H1 (cell line): ENCODE data around the gene PARS2. TPM values are rescaled to one million over a fixed set of nuclear protein-coding genes. Genes with fewer than 3 reads are reported as not detected.

Source experiments
- CTCF ChIA-PET: fragments of 300-600 bp; sonication (Branson Sonifier 250); formaldehyde crosslinking; loops from one replicate; lab custom pipeline; 2021; ENCODE audit not compliant: partially characterized antibody; lab: Charles Lee
- POLR2A ChIA-PET: fragments of 300-600 bp; sonication (Branson Sonifier 250); formaldehyde crosslinking; loops from one replicate; lab custom pipeline; 2021; ENCODE audit warnings: inconsistent platforms; ENCODE audit not compliant: partially characterized antibody; lab: Charles Lee
- DNase-seq, 2 experiments: peaks; one replicate each; pipeline versions ENCODE4 v3.0.0 to v3.0.0-alpha.2; 2010 to 2022; ENCODE audit warnings: low spot score in 2 of 2, low read depth in 1 of 2, mixed read lengths in 1 of 2
- FAIRE-seq: peaks from 2 replicates; lab custom pipeline; 2011; peaks lifted over from hg19 to GRCh38; lab: Jason Lieb, UNC
- H2AFZ ChIP-seq: 2 replicates; pipeline ENCODE4 v1.8.1; 2012; ENCODE audit warnings: low read length, inconsistent platforms
- H2AK5ac ChIP-seq: 2 replicates; pipeline ENCODE4 v1.6.1; 2013; ENCODE audit warnings: low read depth, low read length
- H2BK120ac ChIP-seq: replicated peaks from 2 replicates; pipeline ENCODE3; 2013; ENCODE audit warnings: low read depth, low read length, inconsistent platforms
- H2BK12ac ChIP-seq: 2 replicates; pipeline ENCODE4 v1.6.1; 2013; ENCODE audit warnings: low read depth, low read length
- H2BK15ac ChIP-seq: 2 replicates; pipeline ENCODE4 v1.6.1; 2013; ENCODE audit warnings: low read length
- H2BK20ac ChIP-seq: 2 replicates; pipeline ENCODE4 v1.6.1; 2013; ENCODE audit warnings: low read length
- H2BK5ac ChIP-seq: 2 replicates; pipeline ENCODE4 v1.6.1; 2013; ENCODE audit warnings: low read depth, low read length
- H3K14ac ChIP-seq: 2 replicates; pipeline ENCODE4 v1.6.1; 2013; ENCODE audit warnings: inconsistent platforms; ENCODE audit not compliant: insufficient read length
- H3K18ac ChIP-seq: 2 replicates; pipeline ENCODE4 v1.6.1; 2013; ENCODE audit warnings: low read length; ENCODE audit errors: extremely low read depth
- H3K23ac ChIP-seq: 2 replicates; pipeline ENCODE4 v1.6.1; 2013; ENCODE audit warnings: inconsistent platforms; ENCODE audit not compliant: insufficient read length
- H3K23me2 ChIP-seq: 2 replicates; pipeline ENCODE4 v1.6.1; 2013; ENCODE audit warnings: low read depth, low read length
- H3K27ac ChIP-seq: 2 replicates; pipeline ENCODE4 v1.6.1; 2011; ENCODE audit warnings: low read depth, low read length, inconsistent platforms
- H3K27me3 ChIP-seq, 4 experiments: replicated peaks in 1 of 4; 1 replicate in 1 of 4; 2 replicates in 3 of 4; pipeline versions ENCODE4 v1.6.1 to v1.8.1; 2011 to 2013; ENCODE audit warnings: low read length in 3 of 4, mild to moderate bottlenecking in 3 of 4, inconsistent platforms in 2 of 4, mixed read lengths in 2 of 4, moderate library complexity in 1 of 4; ENCODE audit not compliant: control insufficient read depth in 3 of 4, insufficient read depth in 3 of 4; ENCODE audit errors: extremely low read depth in 1 of 4
- H3K36me3 ChIP-seq, 4 experiments: 2 replicates each; pipeline versions ENCODE4 v1.6.1 to v1.8.1; 2011 to 2013; ENCODE audit warnings: mild to moderate bottlenecking in 4 of 4, low read length in 3 of 4, moderate library complexity in 2 of 4, control low read depth in 1 of 4, inconsistent platforms in 1 of 4; ENCODE audit not compliant: insufficient read depth in 4 of 4, control insufficient read depth in 2 of 4
- H3K4ac ChIP-seq: replicated peaks from 2 replicates; pipeline ENCODE3; 2013; ENCODE audit warnings: low read length, low read depth, mixed read lengths, inconsistent platforms; ENCODE audit not compliant: insufficient read length
- H3K4me1 ChIP-seq, 4 experiments: replicated peaks in 1 of 4; 1 replicate in 1 of 4; 2 replicates in 3 of 4; pipeline versions ENCODE4 v1.6.1 to v1.8.1; 2011 to 2013; ENCODE audit warnings: low read length in 3 of 4, inconsistent platforms in 2 of 4, mixed read lengths in 1 of 4; ENCODE audit not compliant: insufficient read depth in 4 of 4, control insufficient read depth in 3 of 4
- H3K4me2 ChIP-seq, 2 experiments: 2 replicates each; pipeline versions ENCODE4 v1.6.1 to v1.8.1; 2011 to 2013; ENCODE audit warnings: low read depth in 2 of 2, low read length in 2 of 2, control low read depth in 1 of 2, inconsistent platforms in 1 of 2, mild to moderate bottlenecking in 1 of 2; ENCODE audit not compliant: insufficient read depth in 1 of 2
- H3K4me3 ChIP-seq, 4 experiments: fragments of 200-600, 300-600 bp in 1 of 4; sonication (generic), shearing (Covaris generic), sonication (Bioruptor Twin) in 1 of 4; 2 replicates each; pipeline versions ENCODE4 v1.5.1 to v1.8.1; 2011 to 2016; ENCODE audit warnings: low read length in 4 of 4, low read depth in 3 of 4, control low read depth in 2 of 4, inconsistent platforms in 2 of 4, mild to moderate bottlenecking in 2 of 4, mixed read lengths in 1 of 4, moderate library complexity in 1 of 4; ENCODE audit not compliant: insufficient read depth in 2 of 4; ENCODE audit errors: extremely low read depth in 1 of 4
- H3K56ac ChIP-seq: replicated peaks from 2 replicates; pipeline ENCODE3; 2013; ENCODE audit warnings: low read depth, mild to moderate bottlenecking, mixed read lengths, low read length, inconsistent platforms; ENCODE audit not compliant: insufficient read length
- H3K79me1 ChIP-seq: 2 replicates; pipeline ENCODE4 v1.6.1; 2013; ENCODE audit warnings: low read depth, low read length, control low read depth
- H3K79me2 ChIP-seq, 2 experiments: 2 replicates each; pipeline versions ENCODE4 v1.6.1 to v1.8.1; 2012 to 2013; ENCODE audit warnings: low read length in 2 of 2, mild to moderate bottlenecking in 2 of 2, inconsistent platforms in 1 of 2; ENCODE audit not compliant: insufficient read depth in 2 of 2, control insufficient read depth in 1 of 2
- H3K9ac ChIP-seq, 4 experiments: replicated peaks in 1 of 4; 1 replicate in 1 of 4; 2 replicates in 3 of 4; pipeline versions ENCODE4 v1.6.1 to v1.8.1; 2011 to 2013; ENCODE audit warnings: low read depth in 3 of 4, low read length in 3 of 4, control low read depth in 2 of 4, mild to moderate bottlenecking in 2 of 4, moderate library complexity in 2 of 4, inconsistent platforms in 1 of 4; ENCODE audit errors: extremely low read depth in 1 of 4
- H3K9me3 ChIP-seq, 2 experiments: 2 replicates each; pipeline versions ENCODE4 v1.6.1 to v1.8.1; 2012 to 2013; ENCODE audit warnings: mild to moderate bottlenecking in 2 of 2, moderate library complexity in 2 of 2, control low read depth in 1 of 2, inconsistent platforms in 1 of 2, low read depth in 1 of 2, low read length in 1 of 2, mixed read lengths in 1 of 2; ENCODE audit not compliant: insufficient read depth in 2 of 2
- H4K20me1 ChIP-seq, 2 experiments: replicated peaks in 1 of 2; 2 replicates each; pipeline versions ENCODE3 to v1.8.1; 2011 to 2013; ENCODE audit warnings: inconsistent platforms in 2 of 2, low read length in 2 of 2, mild to moderate bottlenecking in 1 of 2; ENCODE audit not compliant: insufficient read depth in 2 of 2, control insufficient read depth in 1 of 2
- H4K5ac ChIP-seq: 2 replicates; pipeline ENCODE4 v1.6.1; 2013; ENCODE audit warnings: low read length, low read depth, mixed read lengths, inconsistent platforms; ENCODE audit not compliant: insufficient read length
- H4K8ac ChIP-seq: 2 replicates; pipeline ENCODE4 v1.8.0; 2013; ENCODE audit warnings: mild to moderate bottlenecking, moderate library complexity, low read length, inconsistent platforms; ENCODE audit not compliant: insufficient read depth; ENCODE audit errors: extremely low read depth
- H4K91ac ChIP-seq: replicated peaks from 2 replicates; pipeline ENCODE3; 2013; ENCODE audit warnings: low read length, mixed read lengths, inconsistent platforms; ENCODE audit not compliant: insufficient read length
- BCL11A ChIP-seq, 2 experiments: IDR thresholded peaks; one replicate each; pipeline ENCODE4 v1.6.1; 2011; ENCODE audit warnings: low read depth in 2 of 2, low read length in 2 of 2, mild to moderate bottlenecking in 2 of 2
- CREB1 ChIP-seq: IDR thresholded peaks from 2 replicates; pipeline ENCODE4 v1.6.1; 2012; ENCODE audit warnings: inconsistent platforms
- EZH2 ChIP-seq: fragments of 200-600 bp; sonication (generic); IDR thresholded peaks from 2 replicates; pipeline ENCODE4 v1.7.1; 2012; ENCODE audit warnings: low read depth, mild to moderate bottlenecking, moderate library complexity, low read length, inconsistent platforms; ENCODE audit not compliant: severe bottlenecking
- HDAC2 ChIP-seq, 2 experiments: fragments of 300-600 bp in 1 of 2; sonication (generic) in 1 of 2; IDR thresholded peaks; 2 replicates each; pipeline ENCODE4 v1.6.1; 2011 to 2012; ENCODE audit warnings: low read depth in 2 of 2, low read length in 2 of 2, mild to moderate bottlenecking in 2 of 2, moderate library complexity in 2 of 2, borderline replicate concordance in 1 of 2, inconsistent platforms in 1 of 2
- HDAC6 ChIP-seq: IDR thresholded peaks from one replicate; pipeline ENCODE4 v1.7.1; 2012; ENCODE audit warnings: low read depth, mild to moderate bottlenecking, inconsistent platforms, low read length, moderate library complexity
- KDM4A ChIP-seq: IDR thresholded peaks from one replicate; pipeline ENCODE4 v1.7.1; 2012; ENCODE audit warnings: low read depth, mild to moderate bottlenecking, moderate library complexity, low read length, inconsistent platforms; ENCODE audit not compliant: severe bottlenecking
- RAD21 ChIP-seq, 2 experiments: IDR thresholded peaks in 1 of 2; conservative IDR thresholded peaks in 1 of 2; 2 replicates each; pipeline ENCODE4 v1.6.1; 2011; ENCODE audit warnings: low read depth in 2 of 2, low read length in 2 of 2, improper control_type of control experiment in 1 of 2, inconsistent platforms in 1 of 2, mild to moderate bottlenecking in 1 of 2, moderate library complexity in 1 of 2
- SUZ12 ChIP-seq: fragments of 200-600 bp; sonication (generic); IDR thresholded peaks from 2 replicates; pipeline ENCODE4 v1.6.1; 2012; ENCODE audit warnings: mild to moderate bottlenecking, inconsistent platforms, low read length, moderate library complexity, mixed read lengths
- YY1 ChIP-seq: IDR thresholded peaks from 2 replicates; pipeline ENCODE4 v1.6.1; 2011; ENCODE audit warnings: low read depth, mild to moderate bottlenecking, low read length
- WGBS, 2 experiments: shearing (Covaris generic) in 1 of 2; methylation state at CpG; one replicate each; pipeline versions ENCODE4 v1.1.6 to v1.1.7; 2013 to 2015; ENCODE audit warnings: low lambda C conversion rate in 2 of 2, mixed read lengths in 2 of 2, inconsistent platforms in 1 of 2, low coverage in 1 of 2, missing lambda C conversion rate in 1 of 2; ENCODE audit not compliant: insufficient replicate concordance in 2 of 2, insufficient coverage in 1 of 2, insufficient read length in 1 of 2; ENCODE audit errors: extremely low coverage in 1 of 2, missing lambda C conversion rate in 1 of 2; 5-methylcytosine and 5-hydroxymethylcytosine counted together
- polyA plus RNA-seq, 7 experiments: library from polyadenylated mRNA; depleted of rRNA in 3 of 7; stranded (reverse) in 5 of 7; unstranded in 2 of 7; fragments of >200 nt in 5 of 7; fragments of 200-250 nt in 2 of 7; gene quantifications; 1 replicate in 5 of 7; 2 replicates in 1 of 7; 4 replicates in 1 of 7; pipeline versions ENCODE4 v1.2.1 to v1.2.3, GENCODE V29; 2011 to 2013; ENCODE audit warnings: missing spikeins in 2 of 7, mixed read lengths in 2 of 7
- total RNA-seq: library from RNA; stranded (reverse); fragmentation: NEBNext Ultra II Directional; extraction: Animal tissue kit (Norgen Biotek cat#: 25700); gene quantifications from 2 replicates; pipeline ENCODE4 v1.2.1, GENCODE V29; 2021

The PARS2 gene
- total and polyA plus RNA-seq, 2 of the 8 experiments (the other 6 are each of a cell fraction or from before 2014, with no cell fraction given), result 8.9 to 10.0 TPM

DNA sequence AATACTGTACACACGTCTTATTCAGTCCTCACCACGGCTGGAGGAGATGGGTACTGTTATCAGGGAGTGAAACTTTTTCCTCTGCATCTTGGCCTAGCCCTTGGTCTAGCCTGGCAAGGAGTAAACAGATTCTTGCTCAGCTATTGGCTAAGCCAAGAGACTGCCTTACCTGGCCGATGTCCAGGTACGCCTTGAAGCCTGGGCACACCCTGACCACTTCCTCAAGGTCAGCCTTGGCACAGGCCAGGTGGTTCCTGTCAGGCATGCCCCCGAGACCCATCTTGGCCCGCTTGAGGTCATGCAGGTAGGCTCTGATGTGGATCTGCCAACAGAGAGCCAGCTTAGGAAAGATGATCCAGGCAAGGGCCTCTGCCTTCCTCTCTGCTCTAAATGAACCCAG, 17.8 kb upstream of the PARS2 start:
- Histone ChIP-seq H3K4ac (no peak overlapping the region), H3K18ac (no peak overlapping the region), H2AFZ (no peak overlapping the region), H2BK15ac (no peak overlapping the region), H2AK5ac (no peak overlapping the region), H3K4me1 (no peaks in the 10 kb centered on the region; a peak in 1 of 7 replicates), H2BK20ac (no peak overlapping the region), H3K79me2 (no peaks in the 10 kb centered on the region), H3K4me3 (no peak overlapping the region), H4K5ac (no peak overlapping the region), H3K23me2 (peaks cover 5% of the 10 kb centered on the region; the same call in 1 of the 2 replicates), H3K56ac (no peak overlapping the region), H4K8ac (no peak overlapping the region), H2BK12ac (no peak overlapping the region), H2BK120ac (no peak overlapping the region), H3K27ac (no peak overlapping the region), H3K79me1 (peaks cover 2% of the 10 kb centered on the region; the same call in 1 of the 2 replicates), H4K20me1 (no peaks in the 10 kb centered on the region), H3K36me3 (no peaks in the 10 kb centered on the region), H2BK5ac (no peak overlapping the region), H4K91ac (no peak overlapping the region), H3K14ac (no peak overlapping the region), H3K9me3 (no peaks in the 10 kb centered on the region), H3K4me2 (no peak overlapping the region; a peak in 1 of 4 replicates), H3K27me3 (peaks cover 15 to 26% (median 25%) of the 10 kb centered on the region in 4 experiments; a peak in 6 of 7 replicates), H3K23ac (no peak overlapping the region), H3K9ac (no peak overlapping the region)
- DNase-seq, result no peak
- ChIA-PET POLR2A (interaction anchor here (0.9 kb wide), 1 partner anchor 12 kb away, joined by 4 read pairs; no protein-coding TSS in a partner anchor), CTCF (interaction anchor here (0.7 to 3.0 kb wide), 4 partner anchors 9 to 16 kb away, joined by 4 to 31 read pairs (median 10); no protein-coding TSS in a partner anchor)
- TF ChIP-seq CREB1 (no peak), YY1 (no peak), HDAC6 (no peak), SUZ12 (no peak), HDAC2 (IDR thresholded peaks at IDR 0.05; ENCODE audit: borderline replicate concordance in 1 of 2, low read depth in 2 of 2, low read length in 2 of 2) (no peak), BCL11A (IDR thresholded peaks at IDR 0.05; ENCODE audit: low read depth in 2 of 2, low read length in 2 of 2) (no peak), EZH2 (no peak), RAD21 (IDR thresholded peaks at IDR 0.05 in 1 of 2, conservative IDR thresholded peaks at IDR 0.05 in 1 of 2; ENCODE audit: low read depth in 2 of 2, low read length in 2 of 2) (no peak), KDM4A (no peak)
- 89% methylated on average over 6 of the region's 6 CpGs; no CpG with 5 or more reads in 1 of the 2 experiments for WGBS, 2 experiments
- FAIRE-seq, result no peak
